Uterus (tissue), 4 donors: ENCODE measurements around the gene UVRAG. TPM values are rescaled to one million over a fixed set of nuclear protein-coding genes. Genes with fewer than 3 reads are reported as not detected.
A peak's percentile ranks its signal among the peaks of the same experiment; 100 is the strongest.
"Not testable (repeated sequence)": the region's sequence is repeated elsewhere in the genome, so short reads cannot be mapped to it uniquely, and the experiment has no call there.

Source experiments
- DNase-seq, 2 donors: peaks; one replicate each; pipeline ENCODE4 v3.0.0-alpha.2; 2019 to 2020
- H3K27ac ChIP-seq, 2 donors: fragments of 200-600 bp; sonication (generic); 1 replicate in 1 of 2; 2 replicates in 1 of 2; pipeline ENCODE4 v1.5.1; 2016 to 2018
- H3K27me3 ChIP-seq, 2 donors: fragments of 200-600 bp; sonication (generic); one replicate each; pipeline ENCODE4 v1.5.1; 2018 to 2019; ENCODE audit warnings: control low read depth in 1 of 2
- H3K36me3 ChIP-seq, 2 donors: fragments of 200-600 bp; sonication (generic); one replicate each; pipeline ENCODE4 v1.5.1; 2019; ENCODE audit warnings: control low read depth in 1 of 2
- H3K4me1 ChIP-seq, 2 donors: fragments of 200-600 bp; sonication (generic); one replicate each; pipeline ENCODE4 v1.5.1; 2018 to 2019; ENCODE audit warnings: control low read depth in 1 of 2
- H3K4me3 ChIP-seq, 2 donors: fragments of 200-600 bp; sonication (generic); 1 replicate in 1 of 2; 2 replicates in 1 of 2; pipeline ENCODE4 v1.5.1; 2018 to 2019; ENCODE audit warnings: mild to moderate bottlenecking in 1 of 2
- H3K9me3 ChIP-seq, 2 donors: fragments of 200-600 bp; sonication (generic); one replicate each; pipeline ENCODE4 v1.5.1; 2019; ENCODE audit warnings: control low read depth in 1 of 2
- POLR2A ChIP-seq, 2 donors: fragments of 450-650 bp; IDR thresholded peaks; one replicate each; pipeline ENCODE4 v1.6.1; 2016; ENCODE audit warnings: antibody characterized with exemption in 2 of 2, mild to moderate bottlenecking in 1 of 2, moderate library complexity in 1 of 2
- intact Hi-C: fragments of 100-400 bp; cut with DNase I; formaldehyde crosslinking; loops from one replicate; pipeline ENCODE4 v1.15.1; 2023; ENCODE audit warnings: low total_unique reads
- total RNA-seq, 4 donors: library from RNA; depleted of rRNA in 3 of 4; stranded (reverse); fragments of >200 nt in 3 of 4; gene quantifications; one replicate each; pipeline versions ENCODE4 v1.1.0 to v1.2.4, GENCODE V29; 2014 to 2023
- TF ChIP-seq, protein P1 (sequence below), 4 experiments: fragments of 200-600 bp in 2 of 4; fragments of 450-650 bp in 2 of 4; sonication (generic) in 2 of 4; IDR thresholded peaks; one replicate each; pipeline ENCODE4 v1.5.1; 2016 to 2019; ENCODE audit warnings: antibody characterized with exemption in 4 of 4, mild to moderate bottlenecking in 2 of 4, moderate library complexity in 1 of 4
- donor health status: DM: yes; HTN: yes; CAD: no.

The UVRAG gene
- total RNA-seq, 4 donors from 2014 or later = 14.9 to 42.9 (median 26.4) TPM

DNA sequence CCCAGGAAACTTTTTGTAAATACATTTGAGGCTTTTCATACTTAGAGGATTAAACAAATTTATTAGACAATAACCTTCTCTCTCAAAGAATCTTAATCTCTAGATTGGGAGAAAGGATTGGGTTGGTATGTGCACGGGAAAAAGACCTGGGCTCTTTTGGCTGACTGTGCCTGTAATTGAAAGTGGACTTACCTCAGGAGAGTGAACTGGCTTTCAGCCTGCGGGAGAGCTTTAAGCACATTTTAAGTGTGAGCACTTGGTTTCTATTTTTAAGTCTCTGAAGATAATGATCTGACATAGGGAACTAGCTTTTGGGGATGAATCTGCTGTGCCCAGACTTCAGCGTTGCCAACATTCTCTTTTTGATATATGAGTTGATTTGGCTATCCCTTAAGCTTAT, 35.8 kb downstream of the UVRAG start:
- intact Hi-C loops = no loop called here

DNA sequence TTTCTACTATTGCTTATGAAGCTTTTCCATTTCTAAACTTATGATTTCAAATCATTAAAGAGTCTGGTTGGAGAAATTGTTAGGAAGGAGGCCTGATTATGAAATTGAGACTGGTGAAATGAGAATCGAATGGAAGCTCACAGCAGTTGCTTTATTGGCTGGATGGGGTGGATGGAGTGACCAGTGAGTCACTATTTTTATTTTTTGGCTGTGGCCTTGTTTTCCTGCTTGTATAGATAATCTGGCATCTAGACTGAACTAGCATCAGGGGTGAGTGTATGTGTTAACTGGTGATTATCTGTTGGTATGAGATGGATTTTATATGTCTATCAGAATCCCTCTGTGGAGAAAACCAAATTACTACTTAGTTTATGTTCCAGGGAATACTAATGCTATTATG, 36.2 kb downstream of the UVRAG start:
- TF ChIP-seq, protein P1, sequence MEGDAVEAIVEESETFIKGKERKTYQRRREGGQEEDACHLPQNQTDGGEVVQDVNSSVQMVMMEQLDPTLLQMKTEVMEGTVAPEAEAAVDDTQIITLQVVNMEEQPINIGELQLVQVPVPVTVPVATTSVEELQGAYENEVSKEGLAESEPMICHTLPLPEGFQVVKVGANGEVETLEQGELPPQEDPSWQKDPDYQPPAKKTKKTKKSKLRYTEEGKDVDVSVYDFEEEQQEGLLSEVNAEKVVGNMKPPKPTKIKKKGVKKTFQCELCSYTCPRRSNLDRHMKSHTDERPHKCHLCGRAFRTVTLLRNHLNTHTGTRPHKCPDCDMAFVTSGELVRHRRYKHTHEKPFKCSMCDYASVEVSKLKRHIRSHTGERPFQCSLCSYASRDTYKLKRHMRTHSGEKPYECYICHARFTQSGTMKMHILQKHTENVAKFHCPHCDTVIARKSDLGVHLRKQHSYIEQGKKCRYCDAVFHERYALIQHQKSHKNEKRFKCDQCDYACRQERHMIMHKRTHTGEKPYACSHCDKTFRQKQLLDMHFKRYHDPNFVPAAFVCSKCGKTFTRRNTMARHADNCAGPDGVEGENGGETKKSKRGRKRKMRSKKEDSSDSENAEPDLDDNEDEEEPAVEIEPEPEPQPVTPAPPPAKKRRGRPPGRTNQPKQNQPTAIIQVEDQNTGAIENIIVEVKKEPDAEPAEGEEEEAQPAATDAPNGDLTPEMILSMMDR (IDR thresholded peaks at IDR 0.05) = no peak
- no peak for TF ChIP-seq POLR2A (IDR thresholded peaks at IDR 0.05)
- Histone ChIP-seq H3K36me3 (no peaks in the 10 kb centered on the region), H3K4me1 (peaks cover 4 to 6% of the 10 kb centered on the region in 2 donors), H3K4me3 (no peak overlapping the region), H3K27ac (peak overlapping the region; percentile 44 to 56), H3K9me3 (no peaks in the 10 kb centered on the region), H3K27me3 (no peaks in the 10 kb centered on the region)
- no peak for DNase-seq
- intact Hi-C loops = no loop called here

More for the DNA sequence above, 35.8 kb downstream of the UVRAG start:
- no peaks in the 10 kb centered on the region for H3K27me3 ChIP-seq
- no peak overlapping the region for H3K4me3 ChIP-seq
- H3K36me3 ChIP-seq = no peaks in the 10 kb centered on the region
- H3K27ac ChIP-seq = peak overlapping the region; percentile 44 to 56
- no peaks in the 10 kb centered on the region for H3K9me3 ChIP-seq
- peaks cover 4 to 6% of the 10 kb centered on the region in 2 donors for H3K4me1 ChIP-seq
- no peak for DNase-seq
- TF ChIP-seq POLR2A (IDR thresholded peaks at IDR 0.05) = no peak
- TF ChIP-seq, protein P1 (IDR thresholded peaks at IDR 0.05) = no peak

DNA sequence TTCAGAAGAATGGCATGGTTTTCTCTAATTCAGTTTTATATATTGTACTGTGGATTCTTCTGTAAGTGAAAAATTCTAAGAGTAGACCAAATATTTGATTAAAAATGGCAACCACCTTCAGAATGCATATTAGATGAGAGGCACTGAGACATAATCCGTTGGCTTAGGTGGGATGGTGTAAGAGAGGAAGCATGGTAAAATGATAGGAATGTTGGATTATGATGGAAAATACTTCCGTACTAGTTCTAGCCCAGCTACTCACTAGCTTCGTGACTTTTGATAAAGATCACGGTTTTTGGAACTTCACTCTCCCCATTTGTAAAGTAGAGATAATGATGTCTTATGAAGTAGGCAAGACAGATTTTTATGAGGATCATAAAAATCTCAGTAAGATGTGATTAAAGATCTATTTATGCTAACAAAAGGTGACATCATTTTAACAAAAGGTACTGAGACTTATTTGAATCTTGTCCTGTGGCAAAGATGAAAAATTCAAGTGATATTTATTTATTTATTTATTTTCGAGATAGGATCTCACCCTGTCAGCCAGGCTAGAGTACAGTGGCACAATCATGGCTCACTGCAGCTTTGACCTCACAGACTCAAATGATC, 37.5 kb downstream of the UVRAG start:
- Histone ChIP-seq H3K4me3 (no peak overlapping the region), H3K27ac (no peak overlapping the region), H3K9me3 (no peaks in the 10 kb centered on the region), H3K27me3 (no peaks in the 10 kb centered on the region), H3K36me3 (no peaks in the 10 kb centered on the region), H3K4me1 (peaks cover 4 to 6% of the 10 kb centered on the region in 2 donors)
- DNase-seq = no peak
- intact Hi-C loops = no loop called here
- TF ChIP-seq, protein P1 (IDR thresholded peaks at IDR 0.05) = no peak
- no peak for TF ChIP-seq POLR2A (IDR thresholded peaks at IDR 0.05)

- intact Hi-C loops, H3K27me3 ChIP-seq, H3K27ac ChIP-seq, H3K4me3 ChIP-seq, H3K9me3 ChIP-seq, DNase-seq, H3K36me3 ChIP-seq: not testable (repeated sequence)
- H3K4me1 ChIP-seq = peaks cover 4 to 14% of the 10 kb centered on the region in 2 donors
Observed at GRCh38 chr11:75853563-75853962, 38.6 kb downstream of the UVRAG start.

DNA sequence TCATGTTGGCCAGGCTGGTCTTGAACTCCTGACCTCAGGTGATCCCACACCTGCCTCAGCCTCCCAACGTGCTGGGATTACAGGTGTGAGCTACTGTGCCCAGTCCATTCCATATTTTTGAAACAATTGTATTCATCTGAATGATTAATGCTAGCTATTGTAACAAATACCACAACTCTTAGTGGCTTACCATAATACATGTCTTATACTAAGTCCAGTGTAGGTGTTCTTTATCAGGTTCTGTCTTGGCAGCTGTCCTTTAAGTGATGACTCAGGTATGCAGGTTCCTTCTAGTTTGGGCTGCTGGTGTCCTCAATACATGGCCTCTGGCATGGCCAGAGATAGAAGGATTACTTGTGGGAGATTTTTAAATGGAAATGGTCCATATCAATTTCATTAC, 39.0 kb downstream of the UVRAG start:
- intact Hi-C loops = no loop called here
- H3K36me3 ChIP-seq = no peaks in the 10 kb centered on the region
- no peak for TF ChIP-seq POLR2A (IDR thresholded peaks at IDR 0.05)
- TF ChIP-seq, protein P1 (IDR thresholded peaks at IDR 0.05) = no peak

More for the DNA sequence above, 39.0 kb downstream of the UVRAG start:
- DNase-seq = no peak
- Histone ChIP-seq H3K4me1 (peaks cover 4 to 15% of the 10 kb centered on the region in 2 donors), H3K4me3 (no peak overlapping the region), H3K9me3 (no peaks in the 10 kb centered on the region), H3K27me3 (no peaks in the 10 kb centered on the region), H3K27ac (no peak overlapping the region)
